Right hindlimb (tissue), 1 donor: Measurements from ENCODE around the gene TBC1D24.
"Not testable (repeated sequence)": the region's sequence is repeated elsewhere in the genome, so short reads cannot be mapped to it uniquely, and the experiment has no call there.

Experiments
- DNase-seq: peaks from one replicate; pipeline ENCODE4 v3.0.0-alpha.2; 2018

The TBC1D24 gene

GRCh38 chr16:2518823-2519710, 44.1 kb downstream of the TBC1D24 start:
- DNase-seq: peak; percentile 32

DNA sequence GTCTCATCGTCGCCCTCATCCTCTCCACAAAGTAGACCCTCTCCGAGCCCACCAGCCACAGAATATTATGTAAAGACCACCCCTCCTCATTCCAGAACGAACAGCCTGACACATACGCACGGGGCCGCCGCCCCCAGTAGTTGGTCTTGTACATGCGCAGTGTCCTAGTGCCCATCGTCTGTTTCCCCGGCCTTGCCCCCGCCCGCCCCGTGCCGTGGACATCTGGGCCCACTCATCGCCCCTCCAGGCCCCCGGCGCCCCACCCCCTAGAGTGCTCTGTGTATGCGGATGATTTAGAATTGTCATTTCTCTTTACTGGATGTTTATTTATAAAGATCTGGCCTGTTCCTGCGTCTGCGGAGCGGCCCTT, 44.8 kb downstream of the TBC1D24 start:
- no peak for DNase-seq

- peak; percentile 93 for DNase-seq
Measured at GRCh38 chr16:2520097-2520783, 45.3 kb downstream of the TBC1D24 start, which contains the start of gene AMDHD2. AMDHD2 (plus strand) TSS chr16:2520371; CDS start chr16:2520459, 88 bp downstream.

GRCh38 chr16:2520784-2521531, 46.0 kb downstream of the TBC1D24 start:
- DNase-seq: peak; percentile 24

DNA sequence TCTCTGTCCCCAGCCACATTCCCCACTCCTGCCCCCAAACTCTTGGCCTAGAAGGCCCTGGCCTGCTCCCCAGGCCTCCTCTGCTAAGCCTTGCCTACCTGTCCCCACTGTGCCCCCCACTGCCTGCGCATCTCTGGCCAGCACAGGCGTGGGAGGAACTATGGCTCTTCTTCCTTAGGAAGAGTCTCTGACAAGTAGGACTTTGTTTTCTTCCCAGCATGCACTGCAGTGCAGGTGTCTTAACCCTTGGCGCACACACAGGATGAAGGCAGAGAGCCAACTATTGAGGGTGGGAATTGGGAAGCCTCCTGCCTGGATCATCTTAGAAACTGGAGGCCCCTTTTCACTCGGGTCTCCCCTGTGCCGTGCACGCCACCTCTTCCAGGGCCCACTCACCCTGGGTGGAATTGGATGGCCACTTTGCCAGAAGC, 48.9 kb downstream of the TBC1D24 start:
- no peak for DNase-seq

DNA sequence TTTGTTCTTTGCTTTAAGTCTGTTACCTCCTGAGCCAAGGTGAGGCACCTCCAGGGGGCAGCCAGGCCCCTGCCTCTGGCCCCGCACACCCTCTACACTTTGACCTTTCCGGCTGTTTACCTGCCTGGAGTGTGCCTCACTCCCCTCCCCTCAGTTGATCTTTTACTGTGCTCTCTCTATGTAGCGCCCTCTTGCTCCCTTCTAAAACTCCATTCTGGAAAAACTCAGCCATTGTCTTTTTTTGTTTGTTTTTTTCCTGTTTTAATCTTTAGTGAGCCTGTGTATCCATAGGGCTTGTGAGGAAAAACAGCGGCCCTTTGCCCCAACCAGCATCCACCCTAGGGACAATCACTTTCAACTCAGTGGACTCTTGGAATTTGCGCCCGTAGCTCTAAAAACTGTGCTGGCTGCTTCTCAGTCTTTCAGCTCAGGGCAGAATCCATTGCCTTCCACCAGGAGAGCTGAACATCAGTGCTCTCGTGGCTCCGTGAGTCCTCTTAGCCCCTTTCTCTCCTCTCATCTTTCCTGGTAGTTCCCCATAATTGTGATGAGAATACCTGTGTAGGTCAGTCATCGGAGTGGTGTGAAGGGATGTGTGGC, 49.5 kb downstream of the TBC1D24 start:
- no peak for DNase-seq

DNA sequence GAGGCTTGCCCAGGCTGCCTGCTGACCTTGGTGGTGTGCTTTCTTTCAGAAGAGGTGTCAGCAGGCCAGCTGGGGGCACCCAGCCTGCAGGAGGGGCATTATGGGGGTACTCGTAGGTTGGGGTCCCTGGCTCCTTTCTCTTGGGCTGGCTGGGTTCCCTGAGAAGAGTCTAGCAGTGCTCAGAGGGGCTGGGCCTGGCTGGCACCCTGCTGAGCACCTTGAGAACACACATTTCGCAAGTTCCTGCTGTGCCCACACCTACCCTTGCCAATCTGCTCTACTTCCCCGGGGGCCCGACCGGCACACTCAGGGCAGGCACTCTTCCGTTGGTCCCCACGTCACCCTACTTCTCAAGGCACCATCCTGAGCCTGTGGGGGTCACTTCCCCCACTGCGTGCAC, 51.2 kb downstream of the TBC1D24 start:
- DNase-seq: no peak

GRCh38 chr16:2527071-2527783, 52.3 kb downstream of the TBC1D24 start:
- DNase-seq: no peak

DNA sequence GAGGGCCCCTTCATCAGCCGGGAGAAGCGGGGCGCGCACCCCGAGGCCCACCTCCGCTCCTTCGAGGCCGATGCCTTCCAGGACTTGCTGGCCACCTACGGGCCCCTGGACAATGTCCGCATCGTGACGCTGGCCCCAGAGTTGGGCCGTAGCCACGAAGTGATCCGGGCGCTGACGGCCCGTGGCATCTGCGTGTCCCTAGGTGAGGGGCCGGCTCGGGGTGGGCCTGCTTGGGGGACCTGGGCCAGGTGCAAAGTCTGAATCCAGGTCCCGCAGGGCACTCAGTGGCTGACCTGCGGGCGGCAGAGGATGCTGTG, 52.8 kb downstream of the TBC1D24 start:
- no peak for DNase-seq

DNA sequence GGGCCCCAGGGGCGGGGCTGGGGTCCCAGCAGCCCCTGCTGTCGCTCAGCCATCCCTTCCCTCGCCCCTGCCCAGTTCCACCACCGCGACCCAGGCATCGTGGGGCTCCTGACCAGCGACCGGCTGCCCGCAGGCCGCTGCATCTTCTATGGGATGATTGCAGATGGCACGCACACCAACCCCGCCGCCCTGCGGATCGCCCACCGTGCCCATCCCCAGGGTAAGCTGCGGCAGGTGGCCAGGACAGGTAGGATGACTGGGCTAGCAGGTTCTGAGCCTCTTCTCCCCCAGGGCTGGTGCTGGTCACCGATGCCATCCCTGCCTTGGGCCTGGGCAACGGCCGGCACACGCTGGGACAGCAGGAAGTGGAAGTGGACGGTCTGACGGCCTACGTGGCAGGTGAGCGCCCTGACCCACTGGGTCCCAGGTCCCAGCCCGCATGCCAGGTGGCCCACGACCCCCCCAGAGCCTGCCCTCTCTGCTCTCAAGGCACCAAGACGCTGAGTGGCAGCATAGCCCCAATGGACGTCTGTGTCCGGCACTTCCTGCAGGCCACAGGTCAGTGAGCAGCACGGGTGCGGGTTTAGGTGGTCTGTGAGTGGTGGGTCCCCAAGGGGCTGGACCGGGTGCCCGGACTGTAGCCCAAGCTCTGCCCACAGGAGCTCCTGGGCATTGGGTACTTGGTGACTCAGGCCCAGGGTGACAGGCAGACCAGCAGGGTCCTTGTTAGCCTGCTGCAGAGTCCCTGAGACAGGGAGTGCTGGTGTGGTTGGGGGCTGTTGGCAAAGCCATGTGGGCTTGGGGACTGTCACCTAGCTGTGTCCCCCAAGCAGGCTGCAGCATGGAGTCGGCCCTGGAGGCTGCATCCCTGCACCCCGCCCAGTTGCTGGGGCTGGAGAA, 53.5 kb downstream of the TBC1D24 start:
- no peak for DNase-seq

- no peak for DNase-seq
Measured at GRCh38 chr16:2529061-2529931, 54.4 kb downstream of the TBC1D24 start.

- no peak for DNase-seq
Measured at GRCh38 chr16:2529961-2530628, 55.2 kb downstream of the TBC1D24 start.

DNA sequence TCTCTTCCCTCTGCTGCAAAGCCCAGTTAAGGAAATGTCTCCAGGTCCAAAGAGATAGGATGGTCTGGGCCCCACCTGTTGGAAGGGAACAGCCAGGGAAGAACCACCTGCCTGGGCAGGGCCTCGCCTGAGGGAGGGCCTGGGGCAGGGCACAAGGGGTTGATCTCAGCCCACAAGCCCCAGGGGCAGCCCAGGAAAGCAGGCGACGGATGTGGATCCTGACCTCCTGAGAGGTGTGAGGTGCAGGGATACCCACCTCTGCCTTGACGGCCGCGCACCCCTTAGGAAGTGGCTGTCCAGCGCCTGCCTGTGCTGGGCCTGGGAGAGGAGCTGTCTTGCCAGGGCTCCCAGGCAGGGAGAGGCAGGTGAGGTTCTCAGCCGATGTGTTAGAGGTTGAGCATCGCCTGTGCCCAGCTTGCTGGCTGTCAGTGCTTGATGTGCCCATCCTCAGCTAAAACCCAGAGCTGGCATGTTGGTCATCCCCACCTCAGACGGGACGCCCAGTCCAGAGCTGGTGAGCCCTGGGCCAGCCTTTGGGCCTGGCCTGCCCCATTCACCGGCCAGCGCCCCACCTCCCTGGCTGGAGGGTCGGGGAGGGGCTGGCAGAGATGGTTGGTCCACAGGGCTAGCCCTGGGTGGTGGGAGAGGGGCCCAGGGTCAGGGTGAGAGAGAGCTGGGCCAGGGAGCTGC, 55.8 kb downstream of the TBC1D24 start:
- DNase-seq: no peak

DNA sequence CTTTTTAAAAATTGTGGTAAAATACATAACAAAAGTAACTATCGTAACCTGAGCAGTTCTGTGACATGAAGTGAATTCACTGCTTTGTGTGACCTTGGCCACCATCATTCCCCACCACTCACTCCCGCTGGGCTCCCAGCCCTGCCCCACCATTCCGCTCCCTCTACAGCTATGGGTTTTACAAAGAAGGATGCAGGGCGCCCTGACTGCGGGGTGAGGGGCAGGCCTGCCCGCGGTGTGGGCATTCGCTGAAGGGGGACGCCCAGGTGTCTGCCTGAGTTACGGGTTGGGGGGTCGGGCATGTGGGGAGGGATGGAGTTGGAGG, 56.4 kb downstream of the TBC1D24 start, which contains the start of gene CEMP1:
Gene CEMP1, minus strand, starts transcription at position 38 of the 325 bp plus-strand sequence. CDS start 335 bp downstream, outside the sequence.
- DNase-seq: no peak

GRCh38 chr16:2531696-2532493, 57.0 kb downstream of the TBC1D24 start:
- peak; percentile 99 for DNase-seq

- DNase-seq: peak; percentile 72
Measured at GRCh38 chr16:2532494-2533141, 57.7 kb downstream of the TBC1D24 start.

- DNase-seq: not testable (repeated sequence)
Measured at GRCh38 chr16:2533142-2533755, 58.3 kb downstream of the TBC1D24 start.
